Thoracic aorta (tissue), 2 donors: ENCODE data around the gene FAM181B. TPM values are rescaled to one million over a fixed set of nuclear protein-coding genes. Genes with fewer than 3 reads are reported as not detected.

ENCODE experiments used
- ATAC-seq: fragments of 150-250 bp; one replicate; pipeline ENCODE4 v1.8.0; 2017; ENCODE audit warnings: low read depth; ENCODE audit not compliant: insufficient number of reproducible peaks, low FRiP score
- DNase-seq: peaks from one replicate; pipeline ENCODE4 v3.0.0-alpha.2; 2020; ENCODE audit warnings: low spot score
- H3K27ac ChIP-seq, 2 donors: fragments of 200-600 bp; sonication (generic); 1 replicate in 1 of 2; 2 replicates in 1 of 2; pipeline ENCODE4 v1.5.1; 2016; ENCODE audit warnings: mild to moderate bottlenecking in 2 of 2, moderate library complexity in 2 of 2
- H3K27me3 ChIP-seq: fragments of 200-600 bp; sonication (generic); replicated peaks from 2 replicates; pipeline ENCODE4 v1.6.0; 2016; ENCODE audit warnings: mild to moderate bottlenecking; ENCODE audit not compliant: insufficient read depth
- H3K36me3 ChIP-seq: fragments of 200-600 bp; sonication (generic); one replicate; pipeline ENCODE4 v1.5.1; 2016
- H3K4me1 ChIP-seq, 2 donors: fragments of 200-600 bp; sonication (generic); 1 replicate in 1 of 2; 2 replicates in 1 of 2; pipeline versions ENCODE4 v1.5.1 to v1.6.0; 2016; ENCODE audit warnings: low read depth in 2 of 2, mild to moderate bottlenecking in 1 of 2; ENCODE audit not compliant: control insufficient read depth in 1 of 2
- H3K4me3 ChIP-seq: fragments of 200-600 bp; sonication (generic); 2 replicates; pipeline ENCODE4 v1.5.1; 2016; ENCODE audit warnings: mild to moderate bottlenecking
- H3K9me3 ChIP-seq: fragments of 200-600 bp; sonication (generic); 2 replicates; pipeline ENCODE4 v1.5.1; 2016
- total RNA-seq, 2 donors: library from RNA; depleted of rRNA; stranded (reverse); fragments of >200 nt; gene quantifications; one replicate each; pipeline versions ENCODE4 v1.1.0 to v1.2.3, GENCODE V29; 2016
- TF ChIP-seq, protein P1 (sequence below): fragments of 200-600 bp; sonication (generic); IDR thresholded peaks from one replicate; pipeline ENCODE4 v1.5.1; 2019; ENCODE audit warnings: antibody characterized with exemption

Gene FAM181B, protein sequence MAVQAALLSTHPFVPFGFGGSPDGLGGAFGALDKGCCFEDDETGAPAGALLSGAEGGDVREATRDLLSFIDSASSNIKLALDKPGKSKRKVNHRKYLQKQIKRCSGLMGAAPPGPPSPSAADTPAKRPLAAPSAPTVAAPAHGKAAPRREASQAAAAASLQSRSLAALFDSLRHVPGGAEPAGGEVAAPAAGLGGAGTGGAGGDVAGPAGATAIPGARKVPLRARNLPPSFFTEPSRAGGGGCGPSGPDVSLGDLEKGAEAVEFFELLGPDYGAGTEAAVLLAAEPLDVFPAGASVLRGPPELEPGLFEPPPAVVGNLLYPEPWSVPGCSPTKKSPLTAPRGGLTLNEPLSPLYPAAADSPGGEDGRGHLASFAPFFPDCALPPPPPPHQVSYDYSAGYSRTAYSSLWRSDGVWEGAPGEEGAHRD
- 1 to 10 TPM in 1 of 2 donors, under 1 TPM in 1; 0.27 to 2.2 TPM for total RNA-seq

DNA sequence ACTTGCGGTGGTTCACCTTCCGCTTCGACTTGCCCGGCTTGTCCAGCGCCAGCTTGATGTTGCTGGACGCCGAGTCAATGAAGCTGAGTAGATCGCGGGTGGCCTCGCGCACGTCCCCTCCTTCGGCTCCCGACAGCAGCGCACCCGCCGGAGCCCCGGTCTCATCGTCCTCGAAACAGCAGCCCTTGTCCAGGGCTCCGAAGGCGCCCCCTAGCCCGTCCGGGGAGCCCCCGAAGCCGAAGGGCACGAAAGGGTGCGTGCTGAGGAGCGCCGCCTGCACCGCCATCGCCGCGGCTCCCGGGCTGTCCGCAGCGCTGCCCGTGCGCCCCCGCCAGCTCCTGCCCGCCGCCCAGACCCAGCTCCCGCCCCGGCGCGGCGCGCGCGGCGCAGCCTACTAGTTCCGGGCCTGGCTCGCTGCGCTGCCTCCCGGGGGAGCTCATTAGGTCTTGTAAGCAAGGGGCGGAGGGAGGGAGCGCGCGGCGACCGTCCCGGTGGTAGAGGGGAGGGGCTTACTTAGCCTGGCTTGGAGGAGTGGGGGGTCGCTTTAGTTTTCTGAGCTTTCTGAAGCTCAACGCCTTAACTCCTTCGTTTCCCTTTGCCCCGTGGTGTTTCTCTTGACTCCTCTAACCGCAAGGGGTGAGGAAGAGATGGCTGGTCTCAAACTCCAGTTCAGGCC, at the start of gene FAM181B:
Gene FAM181B, minus strand, starts transcription at position 421 of the 676 bp plus-strand sequence. Its CDS starts 135 bp downstream, at position 286.
- Histone ChIP-seq H3K27me3 (no peaks in the 10 kb centered on the region), H3K4me3 (peak within 1 kb of the TSS; percentile 80), H3K9me3 (no peaks in the 10 kb centered on the region), H3K36me3 (no peaks in the 10 kb centered on the region), H3K27ac (peak within 1 kb of the TSS in 1 of 2 donors; percentile 49), H3K4me1 (peaks cover 0 to 13% of the 10 kb centered on the region in 2 donors)
- TF ChIP-seq, protein P1, sequence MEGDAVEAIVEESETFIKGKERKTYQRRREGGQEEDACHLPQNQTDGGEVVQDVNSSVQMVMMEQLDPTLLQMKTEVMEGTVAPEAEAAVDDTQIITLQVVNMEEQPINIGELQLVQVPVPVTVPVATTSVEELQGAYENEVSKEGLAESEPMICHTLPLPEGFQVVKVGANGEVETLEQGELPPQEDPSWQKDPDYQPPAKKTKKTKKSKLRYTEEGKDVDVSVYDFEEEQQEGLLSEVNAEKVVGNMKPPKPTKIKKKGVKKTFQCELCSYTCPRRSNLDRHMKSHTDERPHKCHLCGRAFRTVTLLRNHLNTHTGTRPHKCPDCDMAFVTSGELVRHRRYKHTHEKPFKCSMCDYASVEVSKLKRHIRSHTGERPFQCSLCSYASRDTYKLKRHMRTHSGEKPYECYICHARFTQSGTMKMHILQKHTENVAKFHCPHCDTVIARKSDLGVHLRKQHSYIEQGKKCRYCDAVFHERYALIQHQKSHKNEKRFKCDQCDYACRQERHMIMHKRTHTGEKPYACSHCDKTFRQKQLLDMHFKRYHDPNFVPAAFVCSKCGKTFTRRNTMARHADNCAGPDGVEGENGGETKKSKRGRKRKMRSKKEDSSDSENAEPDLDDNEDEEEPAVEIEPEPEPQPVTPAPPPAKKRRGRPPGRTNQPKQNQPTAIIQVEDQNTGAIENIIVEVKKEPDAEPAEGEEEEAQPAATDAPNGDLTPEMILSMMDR = no peak
- peak; percentile 25 for DNase-seq
- ATAC-seq = no peak

DNA sequence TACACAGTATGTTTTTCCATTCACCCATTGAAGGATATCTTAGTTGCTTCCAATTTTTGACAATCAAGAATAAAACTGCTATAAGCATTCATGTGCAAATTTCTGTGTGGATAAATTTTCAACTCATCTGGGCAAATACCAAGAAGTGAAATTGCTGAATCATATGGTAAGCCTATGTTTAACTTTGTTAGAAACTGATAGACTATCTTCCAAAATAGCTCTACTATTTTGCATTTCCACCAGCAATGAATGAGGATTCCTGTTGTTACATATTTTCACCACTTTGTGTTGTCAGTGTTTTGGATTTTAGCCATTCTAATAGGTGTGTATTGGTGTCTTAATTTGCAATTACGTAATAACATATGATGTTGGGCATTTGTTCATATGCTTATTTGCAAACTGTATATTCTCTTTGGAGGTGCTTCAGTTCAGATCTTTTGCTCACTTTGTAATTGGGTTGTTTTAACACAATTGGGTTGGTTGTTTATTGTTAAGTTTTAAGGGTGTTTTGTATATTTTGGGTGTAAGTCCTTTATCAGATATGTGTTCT, 49.2 kb upstream of the FAM181B start:
- Histone ChIP-seq H3K27ac (no peak overlapping the region), H3K4me3 (no peak overlapping the region), H3K36me3 (no peaks in the 10 kb centered on the region), H3K4me1 (no peaks in the 10 kb centered on the region), H3K9me3 (no peaks in the 10 kb centered on the region), H3K27me3 (no peaks in the 10 kb centered on the region)
- DNase-seq (no peak), ATAC-seq (no peak)
- TF ChIP-seq, protein P1 = no peak

DNA sequence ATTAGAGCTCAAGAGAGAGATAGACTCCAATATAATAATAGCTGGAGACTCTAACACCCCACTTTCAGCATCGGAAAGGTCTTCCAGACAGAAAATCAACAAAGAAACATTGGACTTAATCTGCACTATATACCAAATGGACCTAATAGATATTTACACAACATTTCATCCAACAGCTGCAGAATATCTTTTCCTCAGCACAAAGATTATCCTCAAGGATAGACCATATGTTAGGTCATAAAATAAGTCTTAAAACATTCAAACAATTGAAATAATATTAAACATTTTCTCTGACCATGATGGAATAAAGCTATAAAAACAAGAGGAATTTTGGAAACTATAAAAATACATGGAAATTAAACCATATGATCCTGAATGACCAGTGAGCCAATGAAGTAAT, 45.1 kb upstream of the FAM181B start:
- H3K27ac ChIP-seq = no peak overlapping the region
- TF ChIP-seq, protein P1 = no peak

DNA sequence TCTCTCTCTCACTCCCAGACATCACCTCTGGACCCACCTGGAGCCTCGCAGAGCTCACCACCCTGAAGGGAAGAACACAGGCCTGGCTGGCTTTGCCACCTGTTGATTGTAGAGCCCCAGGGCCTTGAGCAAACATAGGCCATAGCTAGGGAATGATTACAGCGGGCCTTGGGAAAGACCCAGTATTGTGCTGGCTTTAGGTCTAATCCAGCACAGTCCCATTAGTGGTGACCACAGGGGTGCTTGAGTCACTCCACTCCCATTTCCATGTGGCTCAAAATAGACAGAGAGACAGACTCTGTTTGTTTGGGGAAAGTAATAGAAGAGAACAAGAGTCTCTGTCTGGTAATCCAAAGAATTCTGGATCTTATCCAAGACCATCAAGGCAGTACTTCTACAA, 42.7 kb upstream of the FAM181B start:
- Histone ChIP-seq H3K9me3 (peaks cover 8% of the 10 kb centered on the region), H3K4me1 (no peaks in the 10 kb centered on the region), H3K4me3 (no peak overlapping the region), H3K27me3 (no peaks in the 10 kb centered on the region), H3K36me3 (no peaks in the 10 kb centered on the region), H3K27ac (no peak overlapping the region)
- ATAC-seq (no peak), DNase-seq (no peak)
- TF ChIP-seq, protein P1 = no peak

More for the DNA sequence above, 45.1 kb upstream of the FAM181B start:
- H3K27me3 ChIP-seq = no peaks in the 10 kb centered on the region
- no peaks in the 10 kb centered on the region for H3K4me1 ChIP-seq
- ATAC-seq = no peak
- no peaks in the 10 kb centered on the region for H3K36me3 ChIP-seq
- peaks cover 8% of the 10 kb centered on the region for H3K9me3 ChIP-seq
- no peak for DNase-seq
- H3K4me3 ChIP-seq = no peak overlapping the region

DNA sequence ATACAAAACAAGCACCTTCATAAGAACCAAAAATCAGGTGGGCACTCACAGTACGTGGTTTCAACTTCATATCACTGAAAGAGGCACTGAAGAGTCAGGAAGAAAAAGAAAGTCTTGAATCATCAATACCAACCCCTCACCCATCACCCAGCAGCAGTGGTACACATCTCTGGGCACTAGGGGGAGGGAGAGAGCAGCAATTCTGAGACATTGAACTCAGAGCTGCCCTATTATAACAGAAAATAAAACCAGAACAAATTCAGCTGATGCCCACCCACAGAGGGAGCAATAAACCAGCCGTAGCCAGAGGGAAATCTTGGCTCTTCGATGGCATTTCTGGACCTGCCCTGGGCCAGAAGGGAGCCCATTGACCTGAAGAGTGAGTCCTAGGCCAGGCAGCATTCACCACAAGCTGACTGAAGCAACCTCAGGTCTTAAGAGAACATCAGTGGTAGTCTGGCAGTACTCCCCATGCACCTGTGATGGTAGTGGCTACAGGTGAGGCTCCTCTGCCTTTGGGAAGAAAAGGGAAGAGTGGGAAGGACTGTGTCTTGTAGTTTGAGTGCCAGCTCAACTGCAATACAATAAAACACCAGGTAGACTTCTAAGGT, 42.2 kb upstream of the FAM181B start:
- TF ChIP-seq, protein P1 = no peak
- ATAC-seq = no peak
- DNase-seq = no peak
- Histone ChIP-seq H3K9me3 (peaks cover 8% of the 10 kb centered on the region), H3K4me1 (no peaks in the 10 kb centered on the region), H3K4me3 (no peak overlapping the region), H3K27ac (no peak overlapping the region), H3K36me3 (no peaks in the 10 kb centered on the region), H3K27me3 (no peaks in the 10 kb centered on the region)
